Measurements from ENCODE around the gene ITPR2.

GRCh38 chr12:26661399-26661798 is 171.6 kb downstream of the ITPR2 start:
- TF ChIP-seq CTCF (IDR thresholded peaks at IDR 0.05) (no peak), POLR2A (IDR thresholded peaks at IDR 0.05) (no peak)

All from adrenal gland (tissue), 5 donors.